NOMO-1 treated with DMSO at 0.1 percent for 48 hours (cell line): ENCODE results near the gene VENTX.
"Not testable (repeated sequence)": the region's sequence is repeated elsewhere in the genome, so short reads cannot be mapped to it uniquely, and the experiment has no call there.

Experiments used
- DNase-seq: peaks from one replicate; lab custom pipeline; 2025; ENCODE audit not compliant: unreplicated experiment; lab: John Stamatoyannopoulos, UW

Gene VENTX

GRCh38 chr10:133254421-133255120 is 16.9 kb downstream of the VENTX start:
- DNase-seq: no peak

DNA sequence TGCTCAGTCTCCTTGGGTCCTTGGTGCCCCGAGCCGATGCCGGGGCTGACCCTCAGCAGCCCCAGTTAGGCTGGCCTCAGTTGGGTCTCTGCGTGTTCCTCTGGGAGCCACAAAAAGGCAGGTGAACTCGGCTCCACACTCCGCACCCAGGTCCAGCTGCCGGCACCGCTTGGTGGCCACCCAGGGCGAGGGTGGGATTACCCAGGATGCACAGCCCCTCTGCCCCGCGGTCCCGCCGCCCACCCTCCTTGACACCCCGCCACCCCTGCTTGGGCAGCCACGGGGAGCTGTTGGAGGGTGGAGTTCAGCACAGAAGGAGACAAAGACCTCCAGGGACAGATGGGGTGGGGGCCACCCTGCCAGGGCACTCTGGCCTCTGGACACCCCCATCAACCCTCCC is 17.7 kb downstream of the VENTX start:
- no peak for DNase-seq

- no peak for DNase-seq
Observed at GRCh38 chr10:133257489-133258065, 19.9 kb downstream of the VENTX start.

- no peak for DNase-seq
Observed at GRCh38 chr10:133258066-133258817, 20.6 kb downstream of the VENTX start.

GRCh38 chr10:133258818-133259601 is 21.4 kb downstream of the VENTX start:
- DNase-seq: peak; percentile 93

- no peak for DNase-seq
Observed at GRCh38 chr10:133259602-133259989, 21.9 kb downstream of the VENTX start.

DNA sequence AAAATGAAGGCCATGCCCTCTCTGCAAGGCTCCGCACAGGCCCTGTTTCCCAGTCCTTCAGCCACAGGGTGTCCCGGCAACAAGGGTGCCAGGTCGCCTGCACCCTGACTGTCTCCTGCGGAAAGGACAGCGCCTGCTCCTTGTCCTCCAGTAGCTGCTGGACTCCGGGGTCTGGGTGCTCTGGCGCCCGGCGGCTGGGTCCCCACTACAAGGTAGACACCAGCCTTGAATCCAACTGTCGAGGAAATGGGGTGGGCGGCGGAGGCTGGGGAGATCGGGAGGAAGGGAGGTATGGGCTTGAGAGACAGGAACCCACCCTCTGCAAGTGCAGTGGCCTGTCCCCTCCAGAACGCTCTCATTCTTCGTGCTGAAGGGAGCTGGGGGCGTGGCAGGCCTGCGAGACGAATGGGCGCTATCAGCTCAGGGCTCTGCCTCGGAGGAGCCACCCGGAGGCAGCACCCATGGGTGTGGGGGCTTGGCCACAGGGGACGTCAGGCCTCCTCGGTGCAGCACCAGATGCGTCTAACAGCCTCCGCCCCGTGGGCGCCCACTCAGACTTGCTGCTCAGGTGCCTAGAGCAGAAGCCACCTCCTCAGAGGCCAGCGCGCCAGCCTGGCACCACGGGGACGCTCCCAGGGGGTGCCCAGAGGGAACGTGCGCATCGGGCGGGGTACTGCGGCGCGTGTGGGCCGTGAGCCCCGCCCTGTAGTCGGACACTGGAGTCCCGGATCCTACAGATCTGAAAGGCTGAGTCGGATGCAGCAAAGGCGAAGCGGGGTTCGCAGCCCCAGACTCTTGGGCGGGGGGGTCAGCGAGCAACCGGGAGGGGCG is 23.5 kb downstream of the VENTX start:
- DNase-seq: no peak

DNA sequence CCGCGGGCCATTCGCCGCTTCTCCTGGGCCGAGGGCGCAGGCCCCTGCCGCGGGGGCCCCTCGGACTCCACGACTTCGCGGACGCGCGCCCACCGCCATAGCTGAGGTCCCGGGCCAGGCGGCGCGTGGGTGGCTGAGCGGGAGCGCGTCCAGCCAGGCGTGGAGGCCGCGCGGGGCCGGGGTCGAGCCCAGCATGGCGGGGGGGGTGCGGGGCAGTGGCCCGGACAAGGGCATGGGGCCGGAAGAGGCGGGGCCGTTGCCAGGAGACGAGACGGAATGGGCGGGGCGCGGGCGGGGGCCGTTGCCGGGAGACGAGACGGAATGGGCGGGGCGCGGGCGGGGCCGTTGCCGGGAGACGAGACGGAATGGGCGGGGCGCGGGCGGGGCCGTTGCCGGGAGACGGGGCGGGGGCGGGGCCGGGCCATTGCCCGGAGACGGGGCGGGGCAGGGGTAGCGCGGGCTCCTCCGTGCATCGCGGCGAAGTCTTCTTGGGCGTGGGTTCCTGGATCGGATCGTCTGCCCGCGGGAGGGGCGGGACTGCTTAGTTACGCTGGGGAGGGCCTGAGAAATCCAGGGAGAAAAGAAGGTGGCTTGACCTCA is 24.2 kb downstream of the VENTX start:
- DNase-seq: peak; percentile 57

DNA sequence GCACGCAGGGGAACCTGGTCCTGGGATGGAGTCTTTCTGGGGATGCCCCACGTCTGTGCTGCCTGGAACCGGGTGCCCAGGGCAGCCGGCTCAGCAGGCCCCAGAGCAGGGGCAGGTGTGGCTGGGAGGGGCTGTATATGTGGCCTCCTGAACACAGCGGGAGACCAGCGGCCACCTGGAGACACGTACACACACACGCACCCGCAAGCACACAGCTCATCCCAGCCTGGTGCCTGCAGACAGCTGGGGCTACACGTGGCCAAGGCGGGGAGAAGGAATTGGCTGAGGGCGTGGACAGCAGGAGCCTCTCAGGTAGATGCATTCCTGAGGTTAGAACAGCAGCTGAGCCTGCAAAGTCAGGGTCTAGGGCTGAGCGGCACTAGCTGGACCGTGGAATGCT is 25.0 kb downstream of the VENTX start:
- no peak for DNase-seq

DNA sequence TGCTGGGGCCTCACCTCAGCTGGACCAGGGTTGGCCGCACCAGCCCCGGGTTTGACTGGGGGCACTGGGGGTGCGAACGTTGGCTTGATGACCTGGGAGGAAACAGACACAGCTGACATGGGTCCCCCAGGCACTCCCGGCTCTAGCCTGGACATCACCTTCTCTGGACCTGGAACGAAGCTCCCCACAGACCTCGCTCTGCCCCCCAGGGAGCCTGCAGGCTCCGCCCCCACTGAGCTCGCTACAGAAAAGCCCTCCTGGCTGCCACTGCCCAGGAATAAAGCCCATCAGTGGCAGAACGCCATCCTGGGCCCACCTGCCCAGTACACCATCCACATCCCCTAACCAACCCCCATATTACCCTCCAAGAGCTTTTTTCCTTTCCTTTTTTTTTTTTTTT is 26.0 kb downstream of the VENTX start:
- no peak for DNase-seq

GRCh38 chr10:133264461-133264860 is 26.8 kb downstream of the VENTX start:
- peak; percentile 26 for DNase-seq

GRCh38 chr10:133265052-133265451 is 27.4 kb downstream of the VENTX start:
- not testable (repeated sequence) for DNase-seq

GRCh38 chr10:133266056-133266795 is 28.6 kb downstream of the VENTX start:
- DNase-seq: no peak

GRCh38 chr10:133267293-133267692 is 29.6 kb downstream of the VENTX start:
- DNase-seq: no peak

DNA sequence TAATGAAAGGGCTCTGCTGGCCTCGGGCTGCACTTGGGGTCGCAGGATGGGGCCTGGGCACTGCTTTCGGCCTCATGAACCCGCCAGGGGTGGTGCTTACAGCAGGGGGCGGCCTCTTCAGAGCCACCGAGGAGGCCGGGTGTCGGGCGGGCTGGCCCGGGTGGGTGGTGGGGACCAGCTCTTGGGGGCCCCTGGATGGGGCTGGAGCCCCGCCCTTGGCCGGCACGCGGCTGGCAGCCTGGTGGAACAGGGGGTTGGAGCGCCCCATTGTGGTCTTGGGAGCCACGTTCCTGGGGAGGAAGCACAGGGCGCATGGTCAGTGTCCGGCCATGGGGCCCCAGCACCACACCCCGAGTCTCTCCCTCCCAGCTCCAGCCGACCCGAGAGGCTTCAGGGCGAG is 30.2 kb downstream of the VENTX start:
- DNase-seq: no peak

- DNase-seq: no peak
Observed at GRCh38 chr10:133268532-133268931, 30.9 kb downstream of the VENTX start.

GRCh38 chr10:133269367-133269766 is 31.7 kb downstream of the VENTX start:
- DNase-seq: no peak

GRCh38 chr10:133270204-133270603 is 32.5 kb downstream of the VENTX start:
- no peak for DNase-seq

GRCh38 chr10:133270773-133271297 is 33.2 kb downstream of the VENTX start:
- DNase-seq: no peak
